ENCODE results near the gene MGP.

The MGP gene

GRCh38 chr12:14854586-14855183 is 31.0 kb downstream of the MGP start:
- Mint-ChIP-seq H3K27me3 (no peaks in the 10 kb centered on the region), H3K4me3 (no peak overlapping the region), H3K27ac (no peak overlapping the region), H3K4me1 (ENCODE audit: low read depth) (peaks cover 3% of the 10 kb centered on the region), H3K36me3 (ENCODE audit: low read depth) (no peaks in the 10 kb centered on the region), H3K9me3 (peaks cover 9% of the 10 kb centered on the region)

GRCh38 chr12:14853961-14854360 is 31.7 kb downstream of the MGP start:
- H3K4me1 Mint-ChIP-seq (ENCODE audit: low read depth): peaks cover 3% of the 10 kb centered on the region
- H3K36me3 Mint-ChIP-seq (ENCODE audit: low read depth): no peaks in the 10 kb centered on the region
- peaks cover 3% of the 10 kb centered on the region for H3K9me3 Mint-ChIP-seq
- H3K4me3 Mint-ChIP-seq: no peak overlapping the region
- no peak overlapping the region for H3K27ac Mint-ChIP-seq
- H3K27me3 Mint-ChIP-seq: no peaks in the 10 kb centered on the region

DNA sequence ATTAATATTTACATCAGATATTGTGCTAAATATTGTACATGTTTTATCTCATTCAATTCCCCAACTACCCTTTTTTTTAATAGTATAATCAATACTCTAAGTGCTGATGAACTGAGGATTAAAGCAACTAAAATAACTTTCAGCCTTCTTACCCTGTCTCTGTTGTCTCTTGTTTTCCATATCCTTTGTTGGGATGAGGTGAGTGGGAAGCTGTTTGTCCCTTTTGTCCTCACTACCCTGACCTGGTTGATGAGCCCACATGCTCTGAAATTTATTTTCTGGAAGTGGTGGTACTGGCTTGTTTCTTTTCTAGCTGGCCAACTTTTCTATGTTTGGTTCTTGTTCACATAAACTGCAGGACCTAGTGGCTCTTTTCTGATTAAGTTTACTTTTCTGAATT is 32.8 kb downstream of the MGP start:
- no peaks in the 10 kb centered on the region for H3K36me3 Mint-ChIP-seq (ENCODE audit: low read depth)
- no peaks in the 10 kb centered on the region for H3K9me3 Mint-ChIP-seq
- H3K27me3 Mint-ChIP-seq: no peaks in the 10 kb centered on the region
- H3K27ac Mint-ChIP-seq: no peak overlapping the region
- peaks cover 3% of the 10 kb centered on the region for H3K4me1 Mint-ChIP-seq (ENCODE audit: low read depth)
- H3K4me3 Mint-ChIP-seq: no peak overlapping the region

DNA sequence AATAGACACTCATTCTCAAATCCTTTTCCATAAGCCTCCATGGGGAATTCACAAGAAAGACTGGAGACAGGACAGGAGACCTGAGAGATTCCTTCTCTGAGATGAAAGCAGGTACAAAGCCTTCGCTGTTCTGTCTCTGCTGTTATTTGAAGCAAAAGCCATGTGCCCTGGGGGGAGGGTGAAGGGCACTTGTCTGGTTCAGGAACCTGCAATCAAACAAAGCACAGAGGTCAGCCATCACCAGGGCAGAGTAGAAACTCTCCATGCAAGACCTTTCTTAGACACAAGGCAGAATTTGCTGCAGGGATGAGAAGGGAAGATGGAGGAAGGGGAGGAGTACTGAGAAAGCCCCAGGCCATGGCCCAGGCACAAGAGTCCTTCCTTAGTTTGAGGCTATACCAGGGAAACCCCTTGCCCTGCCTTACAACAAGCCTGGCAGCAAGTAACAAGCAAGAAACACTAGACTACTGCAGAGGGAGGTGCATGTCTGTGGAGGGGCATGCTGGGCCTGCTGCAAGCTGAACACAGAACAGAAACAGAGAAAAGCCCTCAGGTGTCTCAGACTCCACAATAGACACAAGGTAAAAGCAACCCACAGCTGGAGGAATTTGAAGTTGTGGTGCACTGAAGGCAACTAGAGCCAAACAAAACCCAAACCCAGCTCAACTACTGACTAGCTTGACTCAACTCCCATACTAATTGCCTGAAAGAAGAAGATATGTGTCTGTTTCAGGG is 34.6 kb downstream of the MGP start:
- H3K4me3 Mint-ChIP-seq: no peak overlapping the region
- no peaks in the 10 kb centered on the region for H3K36me3 Mint-ChIP-seq (ENCODE audit: low read depth)
- H3K27me3 Mint-ChIP-seq: no peaks in the 10 kb centered on the region
- no peaks in the 10 kb centered on the region for H3K9me3 Mint-ChIP-seq
- peaks cover 9% of the 10 kb centered on the region for H3K4me1 Mint-ChIP-seq (ENCODE audit: low read depth)
- no peak overlapping the region for H3K27ac Mint-ChIP-seq

- Mint-ChIP-seq H3K36me3 (ENCODE audit: low read depth) (no peaks in the 10 kb centered on the region), H3K27me3 (no peaks in the 10 kb centered on the region), H3K27ac (no peak overlapping the region), H3K4me1 (ENCODE audit: low read depth) (peaks cover 13% of the 10 kb centered on the region), H3K9me3 (no peaks in the 10 kb centered on the region), H3K4me3 (no peak overlapping the region)
Measured at GRCh38 chr12:14849661-14850060, 36.0 kb downstream of the MGP start.

- H3K27ac Mint-ChIP-seq: no peak overlapping the region
- H3K4me3 Mint-ChIP-seq: no peak overlapping the region
- no peaks in the 10 kb centered on the region for H3K9me3 Mint-ChIP-seq
- no peaks in the 10 kb centered on the region for H3K27me3 Mint-ChIP-seq
- H3K4me1 Mint-ChIP-seq (ENCODE audit: low read depth): peaks cover 13% of the 10 kb centered on the region
- no peaks in the 10 kb centered on the region for H3K36me3 Mint-ChIP-seq (ENCODE audit: low read depth)
Measured at GRCh38 chr12:14846876-14847580, 38.6 kb downstream of the MGP start.

GRCh38 chr12:14846042-14846587 is 39.5 kb downstream of the MGP start:
- Mint-ChIP-seq H3K27me3 (no peaks in the 10 kb centered on the region), H3K9me3 (no peaks in the 10 kb centered on the region), H3K4me3 (no peak overlapping the region), H3K36me3 (ENCODE audit: low read depth) (no peaks in the 10 kb centered on the region), H3K4me1 (ENCODE audit: low read depth) (peaks cover 13% of the 10 kb centered on the region), H3K27ac (no peak overlapping the region)

DNA sequence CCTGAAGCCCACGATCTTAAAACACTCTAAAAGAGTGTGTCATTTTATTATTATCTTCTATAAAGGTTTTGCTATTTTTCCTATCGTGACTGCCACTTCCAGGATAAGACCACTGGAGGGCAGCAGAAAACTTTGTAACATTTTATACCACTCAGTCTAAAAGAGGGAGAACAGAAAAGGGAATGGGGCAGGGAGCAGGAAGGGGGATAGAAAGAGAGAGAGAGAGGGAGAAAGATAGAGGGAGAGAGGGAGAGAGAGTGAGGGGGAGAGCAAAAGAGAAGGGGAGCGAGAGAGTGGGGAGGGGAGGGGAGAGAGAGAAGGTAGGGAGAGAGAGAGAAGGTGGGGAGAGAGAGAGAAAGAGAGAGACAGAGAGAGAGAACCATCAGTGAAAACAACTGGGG is 40.3 kb downstream of the MGP start:
- Mint-ChIP-seq H3K27ac (no peak overlapping the region), H3K4me1 (ENCODE audit: low read depth) (peaks cover 13% of the 10 kb centered on the region), H3K4me3 (no peak overlapping the region), H3K27me3 (no peaks in the 10 kb centered on the region), H3K36me3 (ENCODE audit: low read depth) (no peaks in the 10 kb centered on the region), H3K9me3 (no peaks in the 10 kb centered on the region)

DNA sequence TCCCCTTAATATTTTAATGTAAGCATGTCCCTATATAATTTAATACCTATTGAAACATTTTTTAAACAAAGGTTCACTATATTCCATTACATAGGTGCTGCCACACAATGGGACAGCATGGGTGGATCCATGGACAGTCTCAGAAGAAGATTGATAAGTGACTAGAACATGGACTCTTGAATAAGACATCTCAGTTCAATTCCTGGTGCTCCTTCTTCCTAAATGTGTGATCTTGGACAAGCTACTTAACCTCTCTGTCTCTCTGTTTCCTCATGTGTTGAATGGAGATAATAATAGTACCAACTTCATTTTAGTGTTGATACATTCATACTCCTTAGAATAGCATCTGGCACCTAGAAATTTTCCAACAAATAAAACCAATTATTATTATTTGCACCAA is 41.3 kb downstream of the MGP start:
- Mint-ChIP-seq H3K36me3 (ENCODE audit: low read depth) (no peaks in the 10 kb centered on the region), H3K4me3 (no peak overlapping the region), H3K27me3 (peaks cover 2% of the 10 kb centered on the region), H3K27ac (no peak overlapping the region), H3K4me1 (ENCODE audit: low read depth) (peaks cover 13% of the 10 kb centered on the region), H3K9me3 (no peaks in the 10 kb centered on the region)

DNA sequence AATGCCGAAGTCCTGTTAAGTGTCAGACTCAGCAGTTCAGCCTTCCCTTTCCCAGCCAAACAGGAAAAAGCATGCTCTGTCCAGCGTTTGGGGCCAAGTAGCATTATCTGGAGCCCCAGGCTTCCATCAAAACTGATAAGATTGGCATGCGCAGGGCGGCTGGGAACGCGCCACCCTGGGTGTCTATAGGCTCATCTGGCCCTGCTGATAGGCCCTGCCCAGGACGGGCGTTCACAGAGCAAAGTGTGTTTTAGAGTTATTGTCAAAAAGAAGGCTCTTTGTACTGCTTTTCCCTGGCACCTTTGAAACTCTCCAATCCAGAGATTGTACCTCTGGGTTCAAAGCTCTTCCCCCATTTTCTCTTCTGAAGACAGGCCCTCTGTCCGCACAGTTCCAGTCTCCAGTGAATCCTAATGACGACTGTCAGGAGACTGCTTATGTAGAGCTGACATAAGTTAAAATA is 42.2 kb downstream of the MGP start, which contains the start of gene ART4:
ART4 (minus strand) TSS at position 102 of the 463 bp plus-strand sequence. CDS start 413 bp downstream, outside the sequence.
- Mint-ChIP-seq H3K27me3 (peaks cover 9% of the 10 kb centered on the region), H3K27ac (no peak within 1 kb of the TSS), H3K36me3 (ENCODE audit: low read depth) (no peaks in the 10 kb centered on the region), H3K4me3 (no peak within 1 kb of the TSS), H3K4me1 (ENCODE audit: low read depth) (peaks cover 13% of the 10 kb centered on the region), H3K9me3 (no peaks in the 10 kb centered on the region)

DNA sequence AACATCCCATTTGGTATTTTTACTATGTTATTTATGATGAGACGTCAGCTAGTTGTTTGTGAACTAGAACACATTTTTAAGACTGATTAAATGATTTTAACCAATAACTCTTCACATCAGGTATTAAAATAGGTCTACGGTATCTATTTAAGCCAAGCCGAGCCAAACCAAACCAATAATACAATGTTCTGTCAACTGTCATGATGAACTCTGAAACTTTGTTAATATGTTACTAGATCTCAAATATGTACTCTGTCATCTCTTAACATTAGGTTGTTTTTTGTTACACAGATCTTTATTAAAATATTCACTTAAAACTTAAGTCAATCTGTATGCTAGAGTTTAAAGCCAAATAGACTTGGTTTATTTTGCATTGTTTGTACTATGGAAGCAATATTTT is 43.3 kb downstream of the MGP start:
- H3K36me3 Mint-ChIP-seq (ENCODE audit: low read depth): no peaks in the 10 kb centered on the region
- peaks cover 13% of the 10 kb centered on the region for H3K4me1 Mint-ChIP-seq (ENCODE audit: low read depth)
- no peaks in the 10 kb centered on the region for H3K9me3 Mint-ChIP-seq
- H3K4me3 Mint-ChIP-seq: no peak overlapping the region
- no peak overlapping the region for H3K27ac Mint-ChIP-seq
- H3K27me3 Mint-ChIP-seq: peaks cover 11% of the 10 kb centered on the region

- H3K27me3 Mint-ChIP-seq: peaks cover 11% of the 10 kb centered on the region
- H3K4me1 Mint-ChIP-seq (ENCODE audit: low read depth): peaks cover 13% of the 10 kb centered on the region
Measured at GRCh38 chr12:14841761-14842160, 43.9 kb downstream of the MGP start.

GRCh38 chr12:14840616-14841015 is 45.0 kb downstream of the MGP start:
- no peak overlapping the region for H3K4me3 Mint-ChIP-seq
- peaks cover 15% of the 10 kb centered on the region for H3K27me3 Mint-ChIP-seq
- no peaks in the 10 kb centered on the region for H3K9me3 Mint-ChIP-seq
- no peaks in the 10 kb centered on the region for H3K36me3 Mint-ChIP-seq (ENCODE audit: low read depth)
- no peak overlapping the region for H3K27ac Mint-ChIP-seq
- H3K4me1 Mint-ChIP-seq (ENCODE audit: low read depth): peaks cover 4% of the 10 kb centered on the region

More at GRCh38 chr12:14841761-14842160, 43.9 kb downstream of the MGP start:
- Mint-ChIP-seq H3K4me3 (no peak overlapping the region), H3K27ac (no peak overlapping the region), H3K9me3 (no peaks in the 10 kb centered on the region), H3K36me3 (ENCODE audit: low read depth) (no peaks in the 10 kb centered on the region)

DNA sequence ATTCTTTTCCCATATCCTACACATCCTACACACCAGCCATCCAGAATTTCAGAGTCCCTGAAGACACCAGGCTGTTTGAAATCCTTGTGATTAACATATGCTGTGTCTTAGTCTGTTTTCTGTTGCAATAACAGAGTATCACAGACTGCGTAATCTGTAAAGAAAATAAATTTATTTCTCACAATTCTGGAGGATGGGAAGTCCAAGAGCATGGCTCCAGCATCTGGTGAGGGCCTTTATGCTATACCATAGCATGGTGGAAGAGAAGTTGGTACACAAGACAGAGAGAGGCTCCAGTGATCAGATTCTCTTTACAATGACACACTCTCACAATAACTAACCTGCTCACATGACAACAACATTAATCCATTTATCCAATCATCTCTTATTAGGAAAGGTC is 46.4 kb downstream of the MGP start:
- no peaks in the 10 kb centered on the region for H3K36me3 Mint-ChIP-seq (ENCODE audit: low read depth)
- no peaks in the 10 kb centered on the region for H3K4me1 Mint-ChIP-seq (ENCODE audit: low read depth)
- H3K27me3 Mint-ChIP-seq: peaks cover 20% of the 10 kb centered on the region
- no peaks in the 10 kb centered on the region for H3K9me3 Mint-ChIP-seq
- no peak overlapping the region for H3K4me3 Mint-ChIP-seq
- no peak overlapping the region for H3K27ac Mint-ChIP-seq

Data from stimulated activated naive CD8-positive, alpha-beta T cell treated with anti-CD3 and anti-CD28 coated beads, Interleukin-15, Interleukin-2, amounts not matched to agents 100 ng/mL and 50 ng/mL, for 24 hours (primary cell).